H1 (cell line): ENCODE data around the gene SCN2A. TPM values are rescaled to one million over a fixed set of nuclear protein-coding genes. Genes with fewer than 3 reads are reported as not detected.

Experiments
- CTCF ChIA-PET: fragments of 300-600 bp; sonication (Branson Sonifier 250); formaldehyde crosslinking; loops from one replicate; lab custom pipeline; 2021; ENCODE audit not compliant: partially characterized antibody; lab: Charles Lee
- POLR2A ChIA-PET: fragments of 300-600 bp; sonication (Branson Sonifier 250); formaldehyde crosslinking; loops from one replicate; lab custom pipeline; 2021; ENCODE audit warnings: inconsistent platforms; ENCODE audit not compliant: partially characterized antibody; lab: Charles Lee
- DNase-seq, 2 experiments: peaks; one replicate each; pipeline versions ENCODE4 v3.0.0 to v3.0.0-alpha.2; 2010 to 2022; ENCODE audit warnings: low spot score in 2 of 2, low read depth in 1 of 2, mixed read lengths in 1 of 2
- FAIRE-seq: peaks from 2 replicates; lab custom pipeline; 2011; peaks lifted over from hg19 to GRCh38; lab: Jason Lieb, UNC
- H2AFZ ChIP-seq: 2 replicates; pipeline ENCODE4 v1.8.1; 2012; ENCODE audit warnings: low read length, inconsistent platforms
- H2AK5ac ChIP-seq: 2 replicates; pipeline ENCODE4 v1.6.1; 2013; ENCODE audit warnings: low read depth, low read length
- H2BK120ac ChIP-seq: replicated peaks from 2 replicates; pipeline ENCODE3; 2013; ENCODE audit warnings: low read depth, low read length, inconsistent platforms
- H2BK12ac ChIP-seq: 2 replicates; pipeline ENCODE4 v1.6.1; 2013; ENCODE audit warnings: low read depth, low read length
- H2BK15ac ChIP-seq: 2 replicates; pipeline ENCODE4 v1.6.1; 2013; ENCODE audit warnings: low read length
- H2BK20ac ChIP-seq: 2 replicates; pipeline ENCODE4 v1.6.1; 2013; ENCODE audit warnings: low read length
- H2BK5ac ChIP-seq: 2 replicates; pipeline ENCODE4 v1.6.1; 2013; ENCODE audit warnings: low read depth, low read length
- H3K14ac ChIP-seq: 2 replicates; pipeline ENCODE4 v1.6.1; 2013; ENCODE audit warnings: inconsistent platforms; ENCODE audit not compliant: insufficient read length
- H3K18ac ChIP-seq: 2 replicates; pipeline ENCODE4 v1.6.1; 2013; ENCODE audit warnings: low read length; ENCODE audit errors: extremely low read depth
- H3K23ac ChIP-seq: 2 replicates; pipeline ENCODE4 v1.6.1; 2013; ENCODE audit warnings: inconsistent platforms; ENCODE audit not compliant: insufficient read length
- H3K23me2 ChIP-seq: 2 replicates; pipeline ENCODE4 v1.6.1; 2013; ENCODE audit warnings: low read depth, low read length
- H3K27ac ChIP-seq: 2 replicates; pipeline ENCODE4 v1.6.1; 2011; ENCODE audit warnings: low read depth, low read length, inconsistent platforms
- H3K27me3 ChIP-seq, 4 experiments: replicated peaks in 1 of 4; 1 replicate in 1 of 4; 2 replicates in 3 of 4; pipeline versions ENCODE4 v1.6.1 to v1.8.1; 2011 to 2013; ENCODE audit warnings: low read length in 3 of 4, mild to moderate bottlenecking in 3 of 4, inconsistent platforms in 2 of 4, mixed read lengths in 2 of 4, moderate library complexity in 1 of 4; ENCODE audit not compliant: control insufficient read depth in 3 of 4, insufficient read depth in 3 of 4; ENCODE audit errors: extremely low read depth in 1 of 4
- H3K36me3 ChIP-seq, 4 experiments: 2 replicates each; pipeline versions ENCODE4 v1.6.1 to v1.8.1; 2011 to 2013; ENCODE audit warnings: mild to moderate bottlenecking in 4 of 4, low read length in 3 of 4, moderate library complexity in 2 of 4, control low read depth in 1 of 4, inconsistent platforms in 1 of 4; ENCODE audit not compliant: insufficient read depth in 4 of 4, control insufficient read depth in 2 of 4
- H3K4ac ChIP-seq: replicated peaks from 2 replicates; pipeline ENCODE3; 2013; ENCODE audit warnings: low read length, low read depth, mixed read lengths, inconsistent platforms; ENCODE audit not compliant: insufficient read length
- H3K4me1 ChIP-seq, 4 experiments: replicated peaks in 1 of 4; 1 replicate in 1 of 4; 2 replicates in 3 of 4; pipeline versions ENCODE4 v1.6.1 to v1.8.1; 2011 to 2013; ENCODE audit warnings: low read length in 3 of 4, inconsistent platforms in 2 of 4, mixed read lengths in 1 of 4; ENCODE audit not compliant: insufficient read depth in 4 of 4, control insufficient read depth in 3 of 4
- H3K4me2 ChIP-seq, 2 experiments: 2 replicates each; pipeline versions ENCODE4 v1.6.1 to v1.8.1; 2011 to 2013; ENCODE audit warnings: low read depth in 2 of 2, low read length in 2 of 2, control low read depth in 1 of 2, inconsistent platforms in 1 of 2, mild to moderate bottlenecking in 1 of 2; ENCODE audit not compliant: insufficient read depth in 1 of 2
- H3K4me3 ChIP-seq, 4 experiments: fragments of 200-600, 300-600 bp in 1 of 4; sonication (generic), shearing (Covaris generic), sonication (Bioruptor Twin) in 1 of 4; 2 replicates each; pipeline versions ENCODE4 v1.5.1 to v1.8.1; 2011 to 2016; ENCODE audit warnings: low read length in 4 of 4, low read depth in 3 of 4, control low read depth in 2 of 4, inconsistent platforms in 2 of 4, mild to moderate bottlenecking in 2 of 4, mixed read lengths in 1 of 4, moderate library complexity in 1 of 4; ENCODE audit not compliant: insufficient read depth in 2 of 4; ENCODE audit errors: extremely low read depth in 1 of 4
- H3K56ac ChIP-seq: replicated peaks from 2 replicates; pipeline ENCODE3; 2013; ENCODE audit warnings: low read depth, mild to moderate bottlenecking, mixed read lengths, low read length, inconsistent platforms; ENCODE audit not compliant: insufficient read length
- H3K79me1 ChIP-seq: 2 replicates; pipeline ENCODE4 v1.6.1; 2013; ENCODE audit warnings: low read depth, low read length, control low read depth
- H3K79me2 ChIP-seq, 2 experiments: 2 replicates each; pipeline versions ENCODE4 v1.6.1 to v1.8.1; 2012 to 2013; ENCODE audit warnings: low read length in 2 of 2, mild to moderate bottlenecking in 2 of 2, inconsistent platforms in 1 of 2; ENCODE audit not compliant: insufficient read depth in 2 of 2, control insufficient read depth in 1 of 2
- H3K9ac ChIP-seq, 4 experiments: replicated peaks in 1 of 4; 1 replicate in 1 of 4; 2 replicates in 3 of 4; pipeline versions ENCODE4 v1.6.1 to v1.8.1; 2011 to 2013; ENCODE audit warnings: low read depth in 3 of 4, low read length in 3 of 4, control low read depth in 2 of 4, mild to moderate bottlenecking in 2 of 4, moderate library complexity in 2 of 4, inconsistent platforms in 1 of 4; ENCODE audit errors: extremely low read depth in 1 of 4
- H3K9me3 ChIP-seq, 2 experiments: 2 replicates each; pipeline versions ENCODE4 v1.6.1 to v1.8.1; 2012 to 2013; ENCODE audit warnings: mild to moderate bottlenecking in 2 of 2, moderate library complexity in 2 of 2, control low read depth in 1 of 2, inconsistent platforms in 1 of 2, low read depth in 1 of 2, low read length in 1 of 2, mixed read lengths in 1 of 2; ENCODE audit not compliant: insufficient read depth in 2 of 2
- H4K20me1 ChIP-seq, 2 experiments: replicated peaks in 1 of 2; 2 replicates each; pipeline versions ENCODE3 to v1.8.1; 2011 to 2013; ENCODE audit warnings: inconsistent platforms in 2 of 2, low read length in 2 of 2, mild to moderate bottlenecking in 1 of 2; ENCODE audit not compliant: insufficient read depth in 2 of 2, control insufficient read depth in 1 of 2
- H4K5ac ChIP-seq: 2 replicates; pipeline ENCODE4 v1.6.1; 2013; ENCODE audit warnings: low read length, low read depth, mixed read lengths, inconsistent platforms; ENCODE audit not compliant: insufficient read length
- H4K8ac ChIP-seq: 2 replicates; pipeline ENCODE4 v1.8.0; 2013; ENCODE audit warnings: mild to moderate bottlenecking, moderate library complexity, low read length, inconsistent platforms; ENCODE audit not compliant: insufficient read depth; ENCODE audit errors: extremely low read depth
- H4K91ac ChIP-seq: replicated peaks from 2 replicates; pipeline ENCODE3; 2013; ENCODE audit warnings: low read length, mixed read lengths, inconsistent platforms; ENCODE audit not compliant: insufficient read length
- GTF2F1 ChIP-seq: IDR thresholded peaks from 2 replicates; pipeline ENCODE4 v1.6.1; 2012; ENCODE audit warnings: low read depth, low read length, improper control_type of control experiment, borderline replicate concordance
- MAFK ChIP-seq: IDR thresholded peaks from 2 replicates; pipeline ENCODE4 v1.6.1; 2012; ENCODE audit warnings: low read depth, mild to moderate bottlenecking, improper control_type of control experiment, low read length
- TAF7 ChIP-seq: optimal IDR thresholded peaks from 2 replicates; pipeline ENCODE3; 2011; ENCODE audit warnings: low read depth, mild to moderate bottlenecking, inconsistent platforms, low read length, moderate library complexity, borderline replicate concordance
- TBP ChIP-seq: IDR thresholded peaks from 2 replicates; pipeline ENCODE4 v1.6.1; 2011; ENCODE audit warnings: low read depth, low read length, improper control_type of control experiment
- TEAD4 ChIP-seq: IDR thresholded peaks from 2 replicates; pipeline ENCODE4 v1.6.1; 2012; ENCODE audit warnings: low read depth, low read length, inconsistent platforms, mixed read lengths
- WGBS, 2 experiments: shearing (Covaris generic) in 1 of 2; methylation state at CpG; one replicate each; pipeline versions ENCODE4 v1.1.6 to v1.1.7; 2013 to 2015; ENCODE audit warnings: low lambda C conversion rate in 2 of 2, mixed read lengths in 2 of 2, inconsistent platforms in 1 of 2, low coverage in 1 of 2, missing lambda C conversion rate in 1 of 2; ENCODE audit not compliant: insufficient replicate concordance in 2 of 2, insufficient coverage in 1 of 2, insufficient read length in 1 of 2; ENCODE audit errors: extremely low coverage in 1 of 2, missing lambda C conversion rate in 1 of 2; 5-methylcytosine and 5-hydroxymethylcytosine counted together
- polyA plus RNA-seq, 7 experiments: library from polyadenylated mRNA; depleted of rRNA in 3 of 7; stranded (reverse) in 5 of 7; unstranded in 2 of 7; fragments of >200 nt in 5 of 7; fragments of 200-250 nt in 2 of 7; gene quantifications; 1 replicate in 5 of 7; 2 replicates in 1 of 7; 4 replicates in 1 of 7; pipeline versions ENCODE4 v1.2.1 to v1.2.3, GENCODE V29; 2011 to 2013; ENCODE audit warnings: missing spikeins in 2 of 7, mixed read lengths in 2 of 7
- total RNA-seq: library from RNA; stranded (reverse); fragmentation: NEBNext Ultra II Directional; extraction: Animal tissue kit (Norgen Biotek cat#: 25700); gene quantifications from 2 replicates; pipeline ENCODE4 v1.2.1, GENCODE V29; 2021

Gene SCN2A
- total and polyA plus RNA-seq, 2 of the 8 experiments (the other 6 are each of a cell fraction or from before 2014, with no cell fraction given), result 0.18 to 1.1 TPM

DNA sequence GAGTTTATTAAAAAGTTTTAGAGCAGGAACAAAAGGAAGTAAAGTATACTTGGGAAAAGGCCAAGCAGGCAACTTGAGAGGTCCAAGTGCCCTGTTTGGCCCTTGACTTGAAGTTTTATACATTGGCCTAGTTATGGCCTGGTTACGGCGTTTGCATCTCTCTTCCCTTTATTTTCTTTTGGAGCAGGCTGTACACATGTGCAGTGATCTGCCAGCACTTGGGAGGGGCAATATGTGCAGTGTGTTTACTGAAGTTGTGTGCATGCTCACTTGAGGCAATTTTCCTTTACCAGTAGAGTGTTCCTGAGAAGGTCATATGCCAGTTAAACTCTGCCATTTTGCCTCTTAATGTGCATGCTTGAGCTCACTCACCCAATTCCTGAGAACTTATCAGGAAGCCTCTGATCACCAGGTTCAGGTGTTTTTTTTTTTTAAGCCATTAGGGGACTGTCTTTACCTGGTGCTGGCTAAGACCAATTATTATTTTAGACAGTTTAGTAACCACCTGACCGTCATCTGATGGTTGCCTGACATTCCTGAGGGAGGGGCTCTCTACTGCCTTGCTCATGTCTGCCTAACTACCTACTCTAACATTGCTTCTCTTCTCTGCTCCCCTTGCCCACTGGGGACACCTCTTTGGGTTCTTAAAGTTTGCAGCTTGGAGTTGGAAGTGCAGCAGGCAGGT, 48.0 kb downstream of the SCN2A start:
- Histone ChIP-seq H3K23me2 (no peaks in the 10 kb centered on the region), H3K27ac (no peak overlapping the region), H3K4me3 (no peak overlapping the region), H3K4me1 (no peaks in the 10 kb centered on the region), H3K23ac (no peak overlapping the region), H3K36me3 (no peaks in the 10 kb centered on the region)
- no peak for DNase-seq
- TF ChIP-seq MAFK (no peak), GTF2F1 (no peak), TBP (no peak), TAF7 (no peak), TEAD4 (peak; percentile 86)
- TF ChIP-seq, all 59 proteins: peak for 1
- Histone ChIP-seq H3K4me2 (no peak overlapping the region), H2BK12ac (no peak overlapping the region), H3K9me3 (no peaks in the 10 kb centered on the region), H3K27me3 (no peaks in the 10 kb centered on the region), H4K5ac (no peak overlapping the region), H2BK120ac (no peak overlapping the region), H3K79me2 (no peaks in the 10 kb centered on the region), H2BK15ac (no peak overlapping the region), H3K56ac (no peak overlapping the region), H2BK20ac (no peak overlapping the region), H3K14ac (no peak overlapping the region), H3K4ac (no peak overlapping the region), H3K9ac (no peak overlapping the region), H4K20me1 (no peaks in the 10 kb centered on the region), H2AK5ac (no peak overlapping the region), H3K18ac (no peak overlapping the region), H3K79me1 (no peaks in the 10 kb centered on the region), H4K8ac (no peak overlapping the region), H2BK5ac (no peak overlapping the region), H2AFZ (no peak overlapping the region), H4K91ac (no peak overlapping the region)
- CTCF ChIA-PET, result interaction anchor here (0.7 to 1.6 kb wide), 3 partner anchors 48 to 606 kb away, joined by 3 to 5 read pairs (median 3); partner anchors contain the start of gene SCN2A
- WGBS, 2 experiments, result 83% methylated on average over 3 of the region's 3 CpGs; no CpG with 5 or more reads in 1 of the 2 experiments
- POLR2A ChIA-PET, result no interaction called here
- no peak for FAIRE-seq
